ENCODE data around the gene TPX2. TPM values are rescaled to one million over a fixed set of nuclear protein-coding genes. Genes with fewer than 3 reads are reported as not detected.

The TPX2 gene
- total and polyA plus RNA-seq, 2 of the 8 experiments (the other 6 are each of a cell fraction or from before 2014, with no cell fraction given) = 43.6 to 125 TPM

- TF ChIP-seq RNF2 (IDR thresholded peaks at IDR 0.05; ENCODE audit: borderline replicate concordance, low read depth, low read length, missing control alignments, poor library complexity, severe bottlenecking) (no peak), USF2 (IDR thresholded peaks at IDR 0.05; ENCODE audit: low read length) (no peak), BACH1 (IDR thresholded peaks at IDR 0.05; ENCODE audit: low read length) (no peak)
These were observed 73.0 kb downstream of the TPX2 start (continued) for GRCh38 chr20:31811796-31812728.
